ENCODE measurements around the gene C1QTNF6.
A peak's percentile ranks its signal among the peaks of the same experiment; 100 is the strongest.
"Not testable (repeated sequence)": the region's sequence is repeated elsewhere in the genome, so short reads cannot be mapped to it uniquely, and the experiment has no call there.

C1QTNF6 gene

GRCh38 chr22:37187891-37188761, at the start of gene C1QTNF6:
TSS of gene C1QTNF6 (minus strand) at chr22:37188247. CDS start at chr22:37188213, 34 bp downstream.
- ATAC-seq (no peak), DNase-seq (no peak)

DNA sequence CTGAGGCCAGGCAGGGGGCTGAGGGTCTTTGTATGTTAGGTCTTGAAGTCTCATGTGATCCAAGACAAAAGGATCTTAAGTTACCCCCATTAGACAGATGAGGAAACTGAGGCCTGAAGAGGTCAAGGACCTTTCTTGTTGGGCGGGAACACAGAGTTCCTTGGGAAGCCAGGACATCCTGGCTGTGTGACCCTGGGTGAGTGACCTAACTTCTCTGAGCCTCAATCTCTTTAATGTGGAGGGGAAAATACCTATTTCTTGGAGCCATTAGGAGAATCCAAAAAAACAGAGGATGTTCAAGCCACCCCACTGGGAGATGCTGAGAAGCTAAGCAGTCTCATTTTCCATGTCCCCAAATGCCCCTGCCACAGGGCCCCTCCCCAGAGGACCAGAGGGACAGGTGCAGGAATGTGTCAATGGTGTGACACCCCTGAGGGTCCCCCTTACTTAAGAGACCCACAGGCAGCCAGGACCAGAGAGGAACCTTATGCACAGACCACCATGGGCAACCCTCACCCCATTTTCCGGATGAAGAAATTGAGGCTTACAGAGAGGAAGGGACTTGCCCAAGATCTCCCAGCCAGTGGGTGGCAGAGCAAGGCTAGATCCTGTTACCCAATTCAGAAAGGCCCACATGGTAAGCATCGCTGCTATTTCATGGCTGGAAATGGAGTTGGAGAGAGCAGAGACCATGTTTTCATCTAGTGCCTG, 48.0 kb upstream of the C1QTNF6 start:
- no peak for DNase-seq
- no peak for ATAC-seq

- ATAC-seq (no peak), DNase-seq (no peak)
Measured at GRCh38 chr22:37234736-37235711, 47.0 kb upstream of the C1QTNF6 start.

DNA sequence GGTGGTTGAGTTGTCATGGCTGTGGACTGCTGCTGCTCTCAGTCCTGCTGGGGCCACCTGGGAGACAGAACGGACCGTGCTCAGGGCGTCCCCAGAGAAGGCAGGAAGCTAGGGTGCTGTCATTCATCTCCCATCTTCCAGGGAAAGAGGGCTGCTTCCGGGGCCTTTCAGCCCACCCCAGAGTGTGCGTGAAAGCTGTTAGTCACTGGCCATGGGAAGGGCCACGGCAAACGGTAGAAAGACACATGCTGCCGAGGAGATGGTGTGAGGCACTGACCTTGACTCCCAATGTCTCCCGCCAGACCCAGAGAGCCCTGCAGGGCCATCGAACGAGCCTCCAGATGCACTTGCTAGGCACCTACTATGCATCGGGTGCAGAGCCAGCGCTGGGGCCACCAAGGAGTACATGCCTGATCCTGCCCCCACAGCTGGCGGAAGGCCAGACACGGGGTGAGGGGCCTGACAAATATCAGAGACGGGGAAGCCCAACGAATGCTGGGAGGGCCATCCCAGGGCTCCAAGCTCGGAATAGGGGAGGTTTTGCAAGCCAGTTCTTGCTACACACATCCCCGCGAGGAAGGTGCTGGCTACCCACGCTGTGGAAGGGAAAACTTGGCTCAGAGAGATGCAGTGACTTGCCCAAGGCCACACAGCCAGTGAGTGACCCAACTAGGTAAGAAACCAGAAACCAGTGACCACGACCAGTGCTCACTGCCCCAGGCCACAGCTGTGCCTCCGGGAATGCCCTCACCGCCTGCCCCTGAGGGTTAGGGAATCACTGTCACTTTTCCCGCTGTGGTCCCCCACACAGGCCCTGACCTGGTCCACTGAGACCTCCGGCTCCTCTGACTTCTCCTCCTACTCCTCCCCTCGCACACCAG, 45.9 kb upstream of the C1QTNF6 start:
- ATAC-seq, result no peak
- DNase-seq, result peak; percentile 41

DNA sequence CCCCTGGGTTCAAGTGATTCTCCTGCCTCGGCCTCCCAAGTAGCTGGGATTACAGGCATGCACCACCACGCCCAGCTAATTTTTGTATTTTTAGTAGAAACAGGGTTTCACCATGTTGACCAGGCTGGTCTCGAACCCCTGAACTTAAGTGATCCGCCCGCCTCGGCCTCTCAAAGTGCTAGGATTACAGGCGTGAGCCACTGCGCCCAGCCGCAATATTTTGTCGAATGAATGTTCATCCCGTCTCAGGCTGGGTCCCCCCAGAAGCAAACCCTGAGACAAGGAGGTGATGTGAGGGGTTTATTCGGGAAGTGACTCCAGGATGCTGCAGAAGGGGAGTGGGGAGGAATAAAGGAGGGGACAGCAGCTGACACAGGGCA, 45.3 kb upstream of the C1QTNF6 start:
- DNase-seq, result not testable (repeated sequence)

GRCh38 chr22:37232140-37232998, 44.3 kb upstream of the C1QTNF6 start:
- no peak for ATAC-seq
- DNase-seq, result peak; percentile 46

More for the DNA sequence above, 45.3 kb upstream of the C1QTNF6 start:
- not testable (repeated sequence) for ATAC-seq

GRCh38 chr22:37231406-37232139, 43.5 kb upstream of the C1QTNF6 start:
- peak; percentile 10 for ATAC-seq

DNA sequence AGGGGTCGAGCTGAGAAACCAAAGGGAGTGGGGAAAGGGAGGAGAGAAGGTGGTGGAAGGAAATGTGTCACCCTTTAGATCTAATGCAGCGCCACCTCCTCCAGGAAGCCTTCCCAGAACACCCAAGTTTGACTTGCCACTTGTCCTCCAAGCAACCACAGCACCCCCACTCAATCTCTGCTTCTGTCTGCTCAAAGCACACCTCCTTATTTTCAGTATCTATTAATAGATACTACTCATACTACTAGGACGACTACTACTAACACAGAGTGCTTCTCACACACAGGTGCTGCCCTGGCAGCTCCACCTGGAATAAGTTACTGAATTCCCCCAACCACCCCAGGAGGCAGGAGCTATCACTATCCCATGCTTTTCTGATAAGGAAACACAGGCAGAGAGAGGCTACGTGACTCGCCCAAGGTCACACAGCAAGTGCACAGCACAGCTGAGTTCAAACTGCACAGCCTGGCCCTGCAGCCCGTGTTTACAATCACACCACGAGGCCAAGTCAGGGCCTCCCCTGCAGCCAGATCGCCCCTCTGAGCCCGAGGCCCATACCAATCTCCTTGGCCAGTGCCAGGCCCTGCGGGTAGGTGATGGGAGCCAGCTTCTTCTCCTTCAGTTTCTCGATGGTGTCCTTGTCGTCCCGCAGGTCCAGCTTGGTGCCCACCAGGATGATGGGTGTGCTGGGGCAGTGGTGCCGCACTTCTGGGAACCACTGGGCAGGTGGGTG, 42.8 kb upstream of the C1QTNF6 start:
- DNase-seq, result peak; percentile 85

More at GRCh38 chr22:37231406-37232139, 43.5 kb upstream of the C1QTNF6 start:
- DNase-seq, result peak; percentile 67

DNA sequence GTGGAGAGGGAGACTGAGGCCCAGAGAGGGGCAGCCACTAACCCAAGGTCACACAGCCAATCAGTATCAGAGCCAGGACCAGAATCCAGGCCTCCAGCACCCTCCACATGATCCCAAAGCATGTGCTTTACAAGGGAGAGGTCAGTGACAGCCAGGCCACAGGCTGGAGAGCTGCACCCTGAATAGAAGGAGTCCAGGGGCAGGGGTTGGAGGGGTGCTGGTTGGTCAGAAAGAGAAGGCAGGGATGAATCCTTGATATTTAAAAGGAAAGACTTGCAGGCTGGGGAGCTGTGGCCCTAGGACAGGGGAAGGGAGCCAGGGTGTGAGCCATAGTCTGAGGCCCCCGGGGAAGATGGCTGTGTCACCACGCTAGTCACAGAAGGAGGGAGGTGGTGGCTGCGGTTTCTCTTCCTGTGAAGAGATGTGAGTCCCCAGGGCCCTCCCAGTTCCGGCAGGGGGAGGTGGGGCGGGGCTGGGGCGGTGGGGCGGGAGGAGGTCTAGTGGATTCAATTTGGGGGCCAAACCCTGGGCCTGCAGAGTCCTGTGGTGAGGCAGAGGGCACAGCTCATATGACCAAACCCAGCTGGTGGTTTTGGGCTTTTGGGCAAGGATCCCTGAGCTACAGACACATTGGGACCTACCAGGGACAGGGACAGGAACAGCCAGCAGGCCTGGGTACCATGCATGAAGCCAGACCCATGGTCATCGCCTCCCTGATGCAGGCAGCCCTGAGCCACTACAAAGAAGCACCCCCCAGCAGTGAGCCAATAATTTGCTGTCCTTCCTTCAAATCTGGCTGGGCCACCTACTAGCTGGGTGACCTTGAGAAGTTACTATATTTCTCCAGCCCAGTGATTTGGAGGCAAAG, 42.0 kb upstream of the C1QTNF6 start:
- DNase-seq (peak; percentile 91), ATAC-seq (peak; percentile 74)

More for the DNA sequence above, 42.8 kb upstream of the C1QTNF6 start:
- ATAC-seq, result peak; percentile 38

GRCh38 chr22:37229012-37229804, 41.2 kb upstream of the C1QTNF6 start:
- DNase-seq, result peak; percentile 57
- ATAC-seq, result peak; percentile 16

DNA sequence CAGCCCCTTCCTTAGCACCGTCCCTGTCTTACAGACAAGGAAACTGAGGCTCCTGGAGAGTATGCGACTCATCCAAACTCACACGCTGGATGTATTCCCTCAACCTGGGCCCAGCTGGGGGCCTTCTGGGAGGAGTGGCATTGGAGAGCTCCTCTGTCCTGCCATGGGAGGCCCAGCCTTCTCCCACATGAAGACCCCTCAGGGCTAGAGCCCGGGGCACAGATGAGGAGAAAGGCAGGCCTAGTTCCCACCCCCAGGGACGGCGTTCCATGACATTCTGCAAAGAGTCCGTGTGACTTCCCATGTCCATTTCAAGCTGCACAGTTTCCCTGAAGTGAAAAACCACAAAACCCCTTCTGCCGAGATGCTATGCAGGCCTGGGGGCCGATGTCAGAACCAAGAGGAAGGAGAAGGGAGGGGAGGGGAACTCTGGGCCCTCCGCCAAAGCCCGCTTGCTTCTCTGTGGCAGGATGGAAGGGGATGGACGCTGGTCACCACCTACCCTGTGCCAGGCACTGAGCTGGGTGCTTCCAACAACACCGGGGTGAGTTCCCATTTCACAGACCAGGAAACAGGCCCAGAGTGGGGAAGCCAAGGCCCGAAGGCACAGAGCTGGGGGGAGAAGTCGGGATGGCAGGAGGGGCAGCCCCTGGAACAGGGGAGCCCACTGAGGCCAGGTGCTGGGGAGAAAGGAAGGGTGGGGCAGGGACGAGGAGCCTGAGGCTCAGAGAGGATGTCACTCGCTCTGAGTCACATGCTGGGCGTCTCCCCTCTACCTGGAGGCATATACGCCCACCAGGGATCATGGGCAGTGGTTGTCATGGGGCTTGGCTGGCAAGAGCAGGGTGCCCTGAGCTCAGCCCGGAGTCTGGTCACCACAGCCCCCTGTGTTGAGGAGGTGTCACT, 40.3 kb upstream of the C1QTNF6 start:
- DNase-seq (peak; percentile 61), ATAC-seq (no peak)

- no peak for ATAC-seq
- no peak for DNase-seq
Measured at GRCh38 chr22:37226514-37226913, 38.5 kb upstream of the C1QTNF6 start.

DNA sequence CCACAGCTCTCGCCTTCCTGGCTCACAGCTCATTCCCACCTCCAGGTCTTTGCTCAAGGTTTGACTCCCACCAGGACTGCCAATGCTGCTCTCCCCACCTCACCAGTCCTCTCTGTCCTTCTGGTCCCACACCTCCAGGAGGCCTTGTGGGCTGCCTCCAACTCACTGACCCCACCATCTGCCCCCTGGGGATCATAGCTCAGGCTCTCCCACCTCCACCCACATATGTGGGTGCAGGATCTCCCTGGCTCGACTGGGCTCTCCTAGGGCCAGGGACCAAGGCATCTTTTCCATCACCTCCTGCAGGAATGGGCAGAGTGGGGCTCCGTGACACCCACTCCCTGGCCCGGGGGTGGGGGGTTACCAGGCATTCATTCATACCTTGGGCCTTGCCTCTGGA, 38.0 kb upstream of the C1QTNF6 start:
- ATAC-seq (no peak), DNase-seq (no peak)

- ATAC-seq (no peak), DNase-seq (no peak)
Measured at GRCh38 chr22:37225481-37225880, 37.4 kb upstream of the C1QTNF6 start.

- no peak for ATAC-seq
- no peak for DNase-seq
Measured at GRCh38 chr22:37224757-37225420, 36.8 kb upstream of the C1QTNF6 start.

Data from stimulated activated naive CD8-positive, alpha-beta T cell treated with anti-CD3 and anti-CD28 coated beads, Interleukin-15, Interleukin-2, amounts not matched to agents 100 U/mL and 50 U/mL, for 24 hours (primary cell).